HepG2 (cell line): ENCODE measurements around the gene ZNF581.

Experiments used
- CTCF ChIP-seq: sonication (generic); formaldehyde crosslinking; IDR thresholded peaks from 2 replicates; pipeline ENCODE4 v1.5.0; 2020; ENCODE audit warnings: mild to moderate bottlenecking, missing genetic modification reagents, moderate library complexity
- NFE2L2 ChIP-seq: fragments of 150-350 bp; IDR thresholded peaks from 2 replicates; pipeline ENCODE4 v1.6.1; 2014; ENCODE audit warnings: low read length
- RFX5 ChIP-seq: IDR thresholded peaks from 2 replicates; pipeline ENCODE4 v1.6.1; 2011; ENCODE audit warnings: low read depth, low read length, improper control_type of control experiment
- ZNF773 ChIP-seq: sonication (generic); formaldehyde crosslinking; IDR thresholded peaks from 2 replicates; pipeline ENCODE4 v1.4.0; 2020; ENCODE audit warnings: missing genetic modification reagents, borderline replicate concordance

- TF ChIP-seq NFE2L2 (no peak), RFX5 (no peak), CTCF (CRISPR knock-in tag) (no peak), ZNF773 (CRISPR knock-in tag) (no peak)
Measured at GRCh38 chr19:55600662-55601028, 42.8 kb upstream of the ZNF581 start.
